Testis (tissue), 3 donors: ENCODE data around the gene TMEM255B. TPM values are rescaled to one million over a fixed set of nuclear protein-coding genes. Genes with fewer than 3 reads are reported as not detected.

Source experiments
- DNase-seq: peaks from one replicate; pipeline ENCODE4 v3.0.0-alpha.2; 2019
- H3K27ac ChIP-seq, 2 donors: fragments of 200-600 bp; sonication (generic); one replicate each; pipeline ENCODE4 v1.5.1; 2019
- H3K27me3 ChIP-seq: fragments of 200-600 bp; sonication (generic); one replicate; pipeline ENCODE4 v1.5.1; 2019
- H3K36me3 ChIP-seq: fragments of 200-600 bp; sonication (generic); one replicate; pipeline ENCODE4 v1.5.1; 2017; ENCODE audit warnings: low read depth; ENCODE audit errors: missing control alignments
- H3K4me1 ChIP-seq: fragments of 200-600 bp; sonication (generic); one replicate; pipeline ENCODE4 v1.5.1; 2019
- H3K4me3 ChIP-seq, 2 donors: fragments of 200-600 bp; sonication (generic); one replicate each; pipeline ENCODE4 v1.5.1; 2017 to 2019
- H3K9me3 ChIP-seq: fragments of 200-600 bp; sonication (generic); one replicate; pipeline ENCODE4 v1.5.1; 2017
- CTCF ChIP-seq, 3 experiments: fragments of 450-650 bp in 2 of 3; fragments of 200-600 bp in 1 of 3; sonication (generic) in 1 of 3; IDR thresholded peaks; one replicate each; pipeline ENCODE4 v1.5.1; 2016 to 2019; ENCODE audit warnings: antibody characterized with exemption in 3 of 3, mild to moderate bottlenecking in 2 of 3, moderate library complexity in 1 of 3
- POLR2A ChIP-seq: fragments of 450-650 bp; IDR thresholded peaks from one replicate; pipeline ENCODE4 v1.6.1; 2017; ENCODE audit warnings: antibody characterized with exemption, mild to moderate bottlenecking, moderate library complexity
- WGBS, 2 donors: methylation state at CpG; one replicate each; pipeline ENCODE4 v1.1.5; 2018; 5-methylcytosine and 5-hydroxymethylcytosine counted together
- intact Hi-C: fragments of 100-400 bp; cut with DNase I; formaldehyde crosslinking; loops from one replicate; pipeline ENCODE4 v1.15.1; 2023; ENCODE audit warnings: low total_unique reads
- polyA plus RNA-seq: library from polyadenylated mRNA; stranded (reverse); fragments of 350-450 nt; fragmentation: Illumina TruSeq; extraction: RNeasy Lipid Tissue Mini Kit (QIAGEN cat#74804); gene quantifications from one replicate; pipeline ENCODE4 v1.2.3, GENCODE V29; 2014; ENCODE audit warnings: low read depth, low replicate concordance; ENCODE audit not compliant: insufficient read depth
- total RNA-seq, 2 donors: library from RNA; depleted of rRNA; stranded (reverse); fragments of >200 nt; gene quantifications; one replicate each; pipeline ENCODE4 v1.2.3, GENCODE V29; 2016

TMEM255B gene
- total and polyA plus RNA-seq, 3 donors from 2014 or later: 6.9 to 10.9 (median 7.5) TPM

GRCh38 chr13:113740286-113740556 lies 18.8 kb upstream of the TMEM255B start:
- Histone ChIP-seq H3K27ac (no peak overlapping the region), H3K4me3 (no peak overlapping the region), H3K4me1 (no peaks in the 10 kb centered on the region), H3K9me3 (no peaks in the 10 kb centered on the region), H3K36me3 (no peaks in the 10 kb centered on the region), H3K27me3 (no peaks in the 10 kb centered on the region)
- DNase-seq: no peak
- TF ChIP-seq POLR2A (no peak), CTCF (IDR thresholded peaks at IDR 0.05) (no peak)
- 87 to 89% methylated on average over 7 to 9 of the region's 9 CpGs for WGBS, 2 donors
- intact Hi-C loops: no loop called here

- Histone ChIP-seq H3K27ac (no peak overlapping the region), H3K4me3 (no peak overlapping the region), H3K27me3 (no peaks in the 10 kb centered on the region), H3K36me3 (no peaks in the 10 kb centered on the region), H3K9me3 (no peaks in the 10 kb centered on the region), H3K4me1 (no peaks in the 10 kb centered on the region)
- TF ChIP-seq CTCF (IDR thresholded peaks at IDR 0.05): no peak
- TF ChIP-seq POLR2A: no peak
- DNase-seq: no peak
- WGBS, 2 donors: 90 to 91% methylated on average over 16 of the region's 16 CpGs
- intact Hi-C loops: no loop called here
Observed at GRCh38 chr13:113740661-113741060, 18.4 kb upstream of the TMEM255B start.

DNA sequence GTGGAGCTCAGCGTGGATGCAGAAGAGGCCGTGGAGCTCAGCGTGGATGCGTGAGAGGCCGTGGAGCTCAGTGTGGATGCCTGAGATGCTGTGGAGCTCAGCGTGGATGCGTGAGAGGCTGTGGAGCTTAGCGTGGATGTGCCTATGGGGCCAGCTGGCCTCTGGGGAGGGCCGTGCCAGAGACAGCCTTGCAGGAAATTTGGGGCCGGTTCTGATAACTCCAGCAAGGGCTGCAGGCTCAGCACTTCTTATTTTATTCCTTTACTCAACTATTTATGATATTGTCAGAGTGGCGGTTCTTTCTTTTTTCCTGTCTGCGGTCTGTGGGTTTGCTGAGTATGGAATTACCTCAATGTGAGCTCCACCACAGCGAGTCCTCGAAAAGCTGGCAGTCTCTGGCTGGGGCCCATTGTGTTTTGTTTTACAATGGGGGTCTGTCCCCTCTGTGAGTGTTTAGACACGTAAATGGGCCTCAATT lies 17.8 kb upstream of the TMEM255B start:
- WGBS, 2 donors: 83 to 84% methylated on average over 15 of the region's 15 CpGs
- Histone ChIP-seq H3K36me3 (no peaks in the 10 kb centered on the region), H3K27me3 (no peaks in the 10 kb centered on the region), H3K4me1 (no peaks in the 10 kb centered on the region), H3K27ac (no peak overlapping the region), H3K9me3 (no peaks in the 10 kb centered on the region), H3K4me3 (no peak overlapping the region)
- DNase-seq: no peak
- TF ChIP-seq CTCF (IDR thresholded peaks at IDR 0.05) (no peak), POLR2A (no peak)
- intact Hi-C loops: no loop called here

DNA sequence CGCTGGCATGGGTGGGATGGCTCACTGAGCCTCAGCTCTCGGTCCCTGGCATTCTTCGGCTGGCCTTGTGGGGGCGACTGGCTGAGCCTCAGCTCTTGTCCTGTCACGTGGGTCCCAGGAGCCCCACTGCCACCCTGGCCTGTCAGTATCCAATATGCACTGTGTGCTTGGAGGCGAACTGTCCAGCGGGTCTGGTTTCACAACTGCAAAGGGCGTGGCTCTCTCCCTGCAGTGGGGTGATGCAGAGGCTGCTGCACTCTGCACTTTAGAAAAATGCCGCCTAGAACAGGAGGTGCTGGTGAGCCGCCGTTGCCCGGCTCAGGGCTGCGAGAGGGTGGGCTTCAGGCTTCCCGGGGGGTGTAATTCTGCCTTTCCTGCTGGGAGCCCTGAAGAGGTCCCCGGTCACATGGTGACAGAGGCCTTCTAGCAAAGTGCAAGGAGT lies 17.0 kb upstream of the TMEM255B start:
- H3K4me3 ChIP-seq: no peak overlapping the region
- no peak overlapping the region for H3K27ac ChIP-seq
- H3K27me3 ChIP-seq: no peaks in the 10 kb centered on the region
- no peak for TF ChIP-seq CTCF (IDR thresholded peaks at IDR 0.05)
- no peak for TF ChIP-seq POLR2A
- no peaks in the 10 kb centered on the region for H3K36me3 ChIP-seq
- no peaks in the 10 kb centered on the region for H3K4me1 ChIP-seq
- H3K9me3 ChIP-seq: no peaks in the 10 kb centered on the region
- no peak for DNase-seq
- intact Hi-C loops: no loop called here
- WGBS, 2 donors: 63 to 66% methylated on average over 5 to 15 of the region's 15 CpGs

DNA sequence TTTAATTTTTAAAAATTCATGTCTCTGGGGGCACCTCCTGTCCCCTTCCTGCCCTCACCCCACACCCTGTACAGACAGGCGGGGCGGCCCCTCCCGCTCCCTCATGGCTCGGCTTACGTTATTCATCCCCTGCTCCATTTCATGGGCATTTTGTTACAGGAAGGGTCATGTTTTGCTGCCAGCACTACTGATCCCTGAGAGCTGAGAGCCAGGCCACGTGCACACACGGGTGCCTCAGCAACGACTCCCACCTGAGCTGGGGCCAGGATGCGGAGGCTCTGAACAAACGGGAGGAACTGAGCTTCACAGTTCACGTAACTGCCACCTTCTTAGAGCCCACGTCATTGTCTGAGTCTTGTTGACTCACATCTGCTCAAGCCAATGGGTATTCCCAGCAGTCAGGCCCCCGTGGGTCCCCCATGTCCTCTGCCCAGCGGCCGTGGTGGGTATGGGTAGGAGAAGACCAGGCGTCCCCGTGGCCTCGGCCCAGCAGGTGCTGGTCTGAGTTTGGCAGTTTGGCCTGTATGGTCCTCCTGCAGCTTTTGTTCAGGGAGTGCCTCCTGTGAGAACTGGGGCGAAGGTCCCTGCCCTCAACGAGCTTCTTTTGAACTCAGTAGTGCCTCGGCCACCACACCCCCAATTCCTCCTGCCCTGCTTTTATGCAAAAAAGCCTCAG lies 16.4 kb upstream of the TMEM255B start:
- Histone ChIP-seq H3K9me3 (no peaks in the 10 kb centered on the region), H3K4me1 (no peaks in the 10 kb centered on the region), H3K27ac (no peak overlapping the region), H3K4me3 (no peak overlapping the region), H3K27me3 (no peaks in the 10 kb centered on the region), H3K36me3 (no peaks in the 10 kb centered on the region)
- WGBS, 2 donors: 86 to 88% methylated on average over 13 to 21 of the region's 21 CpGs
- intact Hi-C loops: no loop called here
- no peak for DNase-seq
- TF ChIP-seq POLR2A: no peak
- TF ChIP-seq CTCF (IDR thresholded peaks at IDR 0.05): no peak
